ENCODE data around the gene RXRA. TPM values are rescaled to one million over a fixed set of nuclear protein-coding genes. Genes with fewer than 3 reads are reported as not detected.

The RXRA gene
- total RNA-seq, 1 experiment from 2014 or later = 31.6 TPM

GRCh38 chr9:134411440-134412297 is 85.4 kb downstream of the RXRA start:
- Histone ChIP-seq H3K4me3 (ENCODE audit: low read depth in 2 of 2, low read length in 2 of 2) (no peak overlapping the region), H3K27me3 (ENCODE audit: control insufficient read depth, insufficient read depth, low read length) (no peaks in the 10 kb centered on the region), H3K36me3 (ENCODE audit: control insufficient read depth, insufficient read depth, low read length) (no peaks in the 10 kb centered on the region), H3K27ac (ENCODE audit: low read length) (no peak overlapping the region), H3K4me1 (ENCODE audit: control insufficient read depth, insufficient read depth, low read length) (peaks cover 26% of the 10 kb centered on the region), H3K9me3 (ENCODE audit: control insufficient read depth, insufficient read depth, low read depth, low read length) (no peaks in the 10 kb centered on the region)
- ChIA-PET CTCF (no interaction called here), POLR2A (no interaction called here)
- DNase-seq (ENCODE audit: low read depth, low spot score) = no peak
- intact Hi-C loops (cut with micrococcal nuclease; ENCODE audit: unreplicated experiment) (no loop called here), in situ Hi-C loops (cut with HindIII; ENCODE audit: low pct_unique_long_range_greater_than_20kb, low sequenced_read_pairs) (no loop called here)
- BruUV-seq (replicated peaks) = no TSS peak
- no peak for TF ChIP-seq REST (IDR thresholded peaks at IDR 0.05; ENCODE audit: insufficient read depth in 1 of 2, low read depth in 2 of 2, low read length in 1 of 2)
- no peak for TF ChIP-seq POLR2AphosphoS5 (IDR thresholded peaks at IDR 0.05; ENCODE audit: low read depth, low read length)
- no peak for TF ChIP-seq TCF7L2 (IDR thresholded peaks at IDR 0.05; ENCODE audit: low read depth, low read length)
- TF ChIP-seq SIN3A (IDR thresholded peaks at IDR 0.05; ENCODE audit: borderline replicate concordance, insufficient read depth, low read depth, low read length) = no peak
- TF ChIP-seq CTCF (IDR thresholded peaks at IDR 0.05) = no peak
- no peak for ATAC-seq

- H3K36me3 ChIP-seq (ENCODE audit: control insufficient read depth, insufficient read depth, low read length) = no peaks in the 10 kb centered on the region
- no peak overlapping the region for H3K4me3 ChIP-seq (ENCODE audit: low read depth in 2 of 2, low read length in 2 of 2)
- intact Hi-C loops (cut with micrococcal nuclease; ENCODE audit: unreplicated experiment) = no loop called here
- H3K27me3 ChIP-seq (ENCODE audit: control insufficient read depth, insufficient read depth, low read length) = no peaks in the 10 kb centered on the region
- ATAC-seq (no peak), DNase-seq (ENCODE audit: low read depth, low spot score) (no peak)
- BruUV-seq (replicated peaks) = no TSS peak
- TF ChIP-seq TCF7L2 (IDR thresholded peaks at IDR 0.05; ENCODE audit: low read depth, low read length) = no peak
- no peak for TF ChIP-seq SIN3A (IDR thresholded peaks at IDR 0.05; ENCODE audit: borderline replicate concordance, insufficient read depth, low read depth, low read length)
- no peak for TF ChIP-seq CTCF (IDR thresholded peaks at IDR 0.05)
- no peak for TF ChIP-seq REST (IDR thresholded peaks at IDR 0.05; ENCODE audit: insufficient read depth in 1 of 2, low read depth in 2 of 2, low read length in 1 of 2)
- TF ChIP-seq POLR2AphosphoS5 (IDR thresholded peaks at IDR 0.05; ENCODE audit: low read depth, low read length) = no peak
- ChIA-PET POLR2A (no interaction called here), CTCF (no interaction called here)
- no peaks in the 10 kb centered on the region for H3K9me3 ChIP-seq (ENCODE audit: control insufficient read depth, insufficient read depth, low read depth, low read length)
- H3K4me1 ChIP-seq (ENCODE audit: control insufficient read depth, insufficient read depth, low read length) = peaks cover 20% of the 10 kb centered on the region
- H3K27ac ChIP-seq (ENCODE audit: low read length) = no peak overlapping the region
- in situ Hi-C loops (cut with HindIII; ENCODE audit: low pct_unique_long_range_greater_than_20kb, low sequenced_read_pairs) = no loop called here
These were observed 86.0 kb downstream of the RXRA start for GRCh38 chr9:134412298-134412711.

Measured in Panc1 (cell line).